Stimulated activated CD4-positive, alpha-beta T cell treated with anti-CD3 and anti-CD28 coated beads, TNF-alpha, amount 100 ng/mL, for 1 hour (primary cell): Measurements from ENCODE around the gene LRRC8D.
"Not testable (repeated sequence)": the region's sequence is repeated elsewhere in the genome, so short reads cannot be mapped to it uniquely, and the experiment has no call there.

Experiments used
- DNase-seq, 3 donors: peaks; one replicate each; pipeline ENCODE4 v3.0.0-alpha.2; 2020; ENCODE audit warnings: low read depth in 3 of 3, low spot score in 1 of 3

Gene LRRC8D

DNA sequence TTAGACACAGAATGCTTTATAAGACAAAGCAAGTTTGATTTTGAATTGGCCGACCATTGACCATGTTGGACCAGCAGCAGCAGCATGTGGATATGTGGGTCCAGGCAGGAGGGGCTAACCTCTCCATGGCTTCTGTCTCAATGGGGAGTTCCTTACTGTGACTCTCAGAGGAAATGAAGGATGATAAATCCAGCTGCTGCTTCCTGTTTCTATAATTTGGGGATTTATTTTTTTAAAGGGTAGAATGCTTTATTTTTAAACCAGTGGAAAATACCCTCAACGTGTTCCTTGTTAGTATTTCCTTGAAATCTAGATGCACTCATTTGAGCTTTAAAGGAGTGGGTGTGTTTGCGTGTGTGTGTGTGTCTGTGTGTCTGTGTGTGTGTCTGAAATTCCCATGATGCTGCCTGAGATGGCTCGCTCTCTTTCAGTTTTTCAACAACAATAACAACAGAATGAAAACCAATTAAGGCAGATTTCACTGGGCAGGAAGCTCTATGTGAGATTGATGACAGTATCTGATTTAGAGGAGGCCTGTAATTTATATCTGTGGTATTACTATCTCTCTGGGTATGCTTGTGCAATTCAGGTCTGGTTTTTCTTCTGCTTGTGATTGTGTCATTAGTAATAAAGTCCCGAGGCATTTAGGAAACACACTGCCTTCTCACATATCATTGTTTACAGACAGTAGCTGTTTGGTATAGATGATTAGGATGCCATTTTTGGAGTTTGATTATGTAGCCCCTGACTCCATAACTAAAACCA, 88.0 kb downstream of the LRRC8D start:
- no peak for DNase-seq

DNA sequence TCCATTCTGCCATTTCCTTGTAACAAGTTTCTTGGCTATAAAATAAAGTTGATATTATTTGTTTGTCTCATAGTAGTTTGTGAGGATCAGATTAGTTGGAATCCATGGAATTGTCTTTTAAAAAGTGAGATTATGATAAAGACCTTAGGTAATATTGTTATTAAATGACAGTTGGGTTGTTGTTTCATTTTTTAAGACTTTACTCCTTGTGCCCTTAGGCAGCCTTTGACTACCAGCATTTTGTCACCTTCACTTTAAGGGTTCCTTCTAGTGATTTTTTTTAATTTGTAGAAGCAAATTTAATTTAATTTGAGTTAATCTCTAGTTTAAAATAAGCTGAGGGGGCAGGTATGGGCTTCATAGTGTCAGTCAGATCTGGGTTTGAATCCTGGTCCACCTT, 89.4 kb downstream of the LRRC8D start:
- no peak for DNase-seq

DNA sequence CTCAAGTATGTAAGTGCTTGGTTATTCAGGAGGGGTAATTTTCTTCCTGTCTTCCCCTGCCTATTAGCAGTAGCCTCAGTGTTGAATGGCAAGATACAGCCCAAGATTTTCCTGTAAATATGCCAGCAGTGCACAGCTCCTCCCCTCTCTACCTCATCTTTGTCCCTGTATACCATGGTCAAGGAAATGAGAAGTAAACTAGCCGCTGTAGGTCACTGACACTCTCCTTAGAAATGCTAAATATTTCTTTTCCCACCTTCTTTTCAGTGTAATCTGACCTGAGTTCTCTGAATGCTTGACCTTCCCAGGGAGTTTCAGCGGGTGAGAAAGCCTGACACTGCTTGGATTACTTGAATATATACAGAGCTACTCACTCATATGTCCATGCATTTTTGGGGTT, 89.9 kb downstream of the LRRC8D start:
- no peak for DNase-seq

DNA sequence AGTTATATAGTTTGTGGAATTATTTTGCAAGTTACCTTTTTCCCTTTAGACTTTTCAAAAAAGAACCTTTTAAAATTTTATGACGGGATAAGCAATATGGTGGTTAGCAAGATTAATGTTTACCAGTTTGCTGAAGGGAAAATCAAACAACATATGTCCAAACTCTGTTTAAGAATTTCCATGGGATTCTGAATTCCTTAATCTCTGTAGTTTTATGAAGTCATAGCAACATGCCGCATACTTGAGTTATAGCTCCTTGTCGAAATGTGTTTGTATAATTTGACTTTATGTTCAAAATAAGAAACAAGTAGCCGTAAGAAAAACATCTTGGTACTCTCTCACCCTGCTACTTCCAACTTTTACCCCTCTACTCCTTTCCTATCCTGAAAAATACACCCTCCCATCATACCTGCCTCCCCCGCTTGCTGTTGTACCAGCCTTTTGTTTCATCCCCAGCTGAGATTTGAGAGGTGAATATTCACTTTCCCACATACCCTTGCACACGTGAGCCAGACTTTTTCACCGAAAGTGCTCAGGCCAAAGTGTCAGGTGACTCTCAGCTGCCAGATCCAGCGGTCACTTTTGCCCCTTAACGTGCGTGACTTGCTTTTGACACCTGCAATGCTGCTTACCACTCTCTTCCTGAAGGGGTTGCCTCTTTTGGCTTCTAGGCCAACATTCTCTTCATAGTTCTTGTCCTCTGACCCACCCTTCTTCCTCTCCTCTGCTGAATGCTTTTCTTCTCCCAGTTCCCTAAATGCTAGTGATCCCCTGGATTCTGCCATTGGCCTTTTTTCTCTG, 90.6 kb downstream of the LRRC8D start:
- no peak for DNase-seq

DNA sequence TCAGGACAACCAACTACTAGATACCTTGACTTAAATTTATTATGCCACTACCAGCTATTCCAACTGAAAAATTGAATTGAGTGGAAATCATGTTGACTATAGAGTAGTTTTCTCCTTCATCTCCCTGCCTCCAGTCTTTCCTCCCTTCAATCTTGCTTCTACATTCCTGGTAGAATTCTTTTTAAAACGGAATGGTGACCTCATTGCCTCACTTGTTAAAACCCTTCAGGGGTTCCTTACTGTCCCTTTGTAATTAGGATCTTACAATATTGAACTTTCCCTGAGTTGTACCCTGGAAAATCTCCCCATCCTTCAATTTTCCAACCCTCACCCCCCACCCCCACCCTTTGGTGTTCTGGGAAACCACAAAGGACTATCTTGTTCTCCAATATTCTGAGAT, 91.2 kb downstream of the LRRC8D start:
- DNase-seq, result no peak

DNA sequence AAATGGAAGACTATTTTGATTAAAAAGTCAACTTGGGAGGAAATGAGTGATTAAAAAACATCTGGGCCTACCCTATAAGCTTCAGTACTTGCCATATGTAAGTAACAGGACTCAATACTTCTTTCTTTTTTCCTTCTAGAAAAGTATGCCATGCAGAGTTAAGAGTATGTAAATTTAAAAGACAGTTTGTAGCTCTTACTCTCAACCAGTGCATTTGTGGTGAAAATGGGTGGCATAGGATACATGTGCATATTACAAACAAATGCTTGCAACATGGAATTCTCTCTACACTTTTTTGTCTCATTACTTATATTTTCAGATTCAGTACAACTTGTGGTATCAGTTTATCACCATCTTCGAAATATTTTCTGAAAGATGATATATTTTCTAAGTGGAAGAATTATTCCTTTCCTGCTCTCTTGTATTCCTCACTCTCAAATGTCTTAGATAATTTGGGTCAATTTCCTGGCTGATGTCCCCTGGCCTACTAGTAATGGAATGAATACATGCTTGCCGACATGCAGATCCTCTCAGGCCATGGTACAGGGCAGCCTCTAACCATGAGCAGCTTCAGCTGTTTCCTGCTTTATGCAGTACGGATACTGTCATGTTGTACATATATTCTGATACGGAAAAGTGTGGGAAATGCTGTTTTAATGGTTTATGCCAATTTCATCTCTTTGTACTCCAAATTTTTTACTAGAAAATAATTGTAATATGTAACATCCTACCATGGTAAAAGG, 92.7 kb downstream of the LRRC8D start:
- no peak for DNase-seq

DNA sequence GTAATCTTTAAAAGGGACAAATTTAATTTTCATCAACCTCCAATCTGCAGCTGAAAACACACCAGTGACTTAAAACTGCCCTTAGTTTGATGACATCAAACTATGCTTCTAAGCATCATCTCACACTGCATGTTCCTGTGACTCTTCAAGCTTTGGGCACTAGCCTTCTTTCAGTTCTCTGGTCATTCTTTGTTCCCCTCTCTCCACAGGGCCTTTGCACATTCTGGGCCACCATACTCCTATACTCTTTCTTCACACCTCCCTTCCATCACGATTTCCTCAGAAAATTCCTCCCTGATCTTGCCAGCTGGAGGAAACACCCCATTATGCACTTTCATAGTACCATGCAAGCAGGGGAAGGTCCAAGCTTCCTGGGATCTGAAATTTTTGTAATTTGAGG, 96.5 kb downstream of the LRRC8D start:
- no peak for DNase-seq

DNA sequence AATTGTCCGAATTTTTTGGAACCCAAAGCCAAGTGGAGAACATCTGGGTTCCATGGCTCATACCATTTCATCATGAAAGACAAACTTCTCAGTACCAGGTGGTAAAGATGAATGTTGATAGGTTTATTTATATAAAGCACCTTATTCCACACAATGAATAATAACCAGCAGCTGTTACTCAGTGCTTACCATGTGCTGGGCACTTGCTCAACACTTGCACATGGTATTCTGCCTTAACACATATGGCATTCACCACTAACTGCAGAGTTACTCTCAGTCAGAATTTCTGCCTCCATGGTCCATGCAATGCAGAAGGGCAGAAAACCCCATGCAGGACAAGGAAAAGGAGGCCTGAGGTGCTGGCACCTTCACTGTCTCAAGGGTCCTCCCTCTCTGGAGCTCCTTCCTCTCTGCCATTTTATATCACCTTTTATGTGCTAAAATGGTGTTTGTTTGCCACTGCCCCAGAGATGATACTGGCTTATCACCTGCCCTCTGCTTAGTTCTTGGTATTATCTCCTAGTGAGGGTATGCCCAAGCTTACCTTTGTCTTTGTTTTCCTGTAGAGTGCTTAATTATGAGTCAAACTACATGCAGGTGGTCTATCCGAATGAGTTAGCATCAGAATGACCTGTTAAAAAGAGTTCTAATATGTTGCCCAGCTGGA, 97.4 kb downstream of the LRRC8D start:
- DNase-seq, result no peak

DNA sequence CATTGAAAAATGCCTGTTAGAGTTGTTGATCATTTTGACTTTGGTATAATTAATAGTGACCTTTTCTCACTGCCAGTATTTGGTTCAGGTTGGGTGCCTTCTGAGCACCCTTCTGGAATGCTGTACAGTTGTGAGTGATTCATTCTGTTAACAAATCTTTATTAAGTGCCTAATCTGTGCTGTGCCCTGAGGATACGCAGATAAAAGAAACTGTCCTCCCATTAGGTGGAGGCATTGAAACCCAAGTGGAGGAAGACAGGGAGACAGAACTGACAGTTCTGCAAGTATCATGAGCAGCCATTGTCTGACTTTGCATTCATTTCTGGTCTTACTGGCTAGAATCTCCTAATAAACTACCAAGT, 97.9 kb downstream of the LRRC8D start:
- DNase-seq, result no peak

DNA sequence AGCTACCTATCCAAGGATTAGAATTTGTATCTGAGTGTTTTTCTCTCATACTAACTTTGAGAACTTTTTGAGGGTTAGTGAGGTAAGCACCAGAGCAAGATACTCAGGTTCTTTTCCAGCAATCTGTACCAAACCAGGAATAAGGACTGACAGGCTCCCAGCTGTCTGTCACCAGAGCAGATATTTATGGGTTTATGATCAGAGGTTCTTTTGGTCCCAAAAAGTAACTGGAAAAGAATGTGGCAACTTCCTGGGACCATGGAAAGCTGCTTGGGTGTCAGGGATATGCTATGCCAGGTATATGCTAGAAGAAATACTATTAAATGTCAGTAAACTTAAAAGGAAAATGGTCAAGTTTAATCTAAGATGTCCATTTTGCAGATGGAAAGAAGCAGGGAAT, 98.3 kb downstream of the LRRC8D start:
- no peak for DNase-seq

DNA sequence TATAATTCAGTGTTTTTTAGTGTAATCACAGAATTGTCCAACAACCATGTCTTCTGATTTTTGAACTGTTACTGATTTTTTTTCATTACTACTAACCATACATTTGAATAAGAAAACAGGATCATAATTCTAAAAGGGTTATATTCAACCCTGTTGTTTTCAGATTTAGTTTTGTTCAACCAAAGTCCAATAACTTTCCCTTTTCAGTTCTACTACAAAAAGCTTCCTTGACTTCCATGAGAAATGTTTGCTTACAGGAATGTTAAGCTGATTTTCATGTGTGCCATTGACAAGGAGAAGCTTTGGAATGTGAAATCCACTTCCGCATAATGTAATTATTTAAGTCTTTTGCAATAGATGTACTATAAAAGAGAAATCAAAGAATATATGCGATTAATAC, 102.1 kb downstream of the LRRC8D start:
- no peak for DNase-seq

DNA sequence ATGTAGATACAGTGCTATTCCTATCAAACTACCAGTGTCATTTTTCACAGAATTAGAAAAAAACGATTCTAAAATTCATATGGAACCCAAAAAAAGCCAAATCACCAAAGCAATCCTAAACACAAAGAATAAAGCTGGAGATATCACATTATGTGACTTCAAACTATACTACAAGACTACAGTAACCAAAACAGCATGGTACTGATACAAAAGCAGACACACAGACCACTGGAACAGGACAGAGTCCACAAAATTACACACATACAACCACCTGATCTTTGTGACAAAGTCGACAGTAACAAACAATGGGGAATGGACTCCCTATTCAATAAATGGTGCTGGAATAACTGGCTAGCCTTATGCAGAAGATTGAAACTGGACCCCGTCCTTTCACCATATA, 102.7 kb downstream of the LRRC8D start:
- DNase-seq, result no peak

DNA sequence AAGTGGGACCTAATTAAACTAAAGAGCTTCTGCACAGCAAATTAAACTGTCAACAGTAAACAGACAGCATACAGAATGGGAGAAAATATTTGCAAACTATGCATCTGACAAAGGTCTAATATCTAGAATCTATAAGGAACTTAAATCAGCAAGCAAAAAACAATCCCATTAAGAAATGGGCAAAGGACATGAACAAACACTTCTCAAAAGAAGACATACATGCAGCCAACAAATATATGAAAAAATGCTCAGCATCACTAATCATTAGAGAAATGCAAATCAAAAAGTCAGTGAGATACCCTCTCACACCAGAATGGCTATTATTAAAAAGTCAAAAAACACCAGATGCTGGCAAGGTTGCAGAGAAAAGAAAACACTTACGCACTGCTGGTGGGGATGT, 103.2 kb downstream of the LRRC8D start:
- not testable (repeated sequence) for DNase-seq

DNA sequence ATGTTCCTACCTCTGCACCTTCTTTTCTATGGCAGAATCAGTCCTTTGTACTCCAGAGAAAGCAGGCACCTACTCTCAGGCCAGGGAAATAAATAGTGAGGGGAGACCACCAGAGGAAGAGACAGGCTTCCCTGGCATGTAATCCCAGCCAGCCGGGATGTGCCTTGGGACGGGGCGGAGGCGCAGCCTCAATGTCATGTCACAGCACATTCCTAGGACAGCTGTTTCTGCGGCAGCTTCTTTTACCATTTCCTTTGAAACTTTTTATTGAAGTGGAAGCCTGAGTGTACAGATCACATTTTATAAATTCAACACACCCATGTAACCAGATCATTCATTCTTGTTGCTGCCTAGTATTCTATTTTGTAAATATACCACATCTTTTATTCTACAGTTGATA, 106.2 kb downstream of the LRRC8D start:
- no peak for DNase-seq

DNA sequence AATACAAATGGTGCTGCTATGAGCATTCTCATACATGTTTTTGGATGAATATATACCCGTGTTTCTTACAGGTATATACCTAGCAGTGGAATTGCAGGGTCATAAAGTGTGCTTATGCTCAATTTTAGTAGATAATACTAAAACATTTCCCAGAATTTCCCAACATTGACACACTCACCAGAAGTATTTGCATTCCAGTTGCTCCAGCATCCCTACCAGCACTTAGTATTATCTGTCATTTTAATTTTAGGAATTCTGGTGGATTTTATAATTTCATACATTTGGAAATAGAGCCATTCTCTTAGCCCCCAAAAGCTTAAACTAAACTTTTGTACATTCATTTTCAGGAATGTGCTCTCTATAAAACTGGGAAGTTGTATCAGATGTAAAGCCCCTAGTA, 106.6 kb downstream of the LRRC8D start:
- DNase-seq, result no peak

DNA sequence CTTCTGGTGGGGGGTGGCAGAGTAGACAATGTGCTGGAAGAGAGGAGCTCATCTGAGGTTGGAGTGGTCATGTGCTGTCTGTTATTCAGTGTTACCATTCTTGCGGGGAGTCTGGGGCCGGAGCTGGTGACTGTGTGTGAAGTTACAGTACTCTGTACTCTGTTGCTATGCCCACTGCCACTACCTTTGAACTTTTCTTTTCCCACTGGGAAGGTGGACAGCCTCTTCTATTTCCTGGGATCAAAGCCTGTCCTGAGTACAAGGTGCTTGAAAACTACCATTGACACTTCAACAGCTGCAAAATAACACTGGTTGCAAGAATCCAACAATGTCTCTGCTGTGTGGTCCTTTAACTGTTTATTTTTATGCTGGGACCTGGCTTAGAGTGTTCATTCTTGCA, 107.7 kb downstream of the LRRC8D start:
- no peak for DNase-seq

DNA sequence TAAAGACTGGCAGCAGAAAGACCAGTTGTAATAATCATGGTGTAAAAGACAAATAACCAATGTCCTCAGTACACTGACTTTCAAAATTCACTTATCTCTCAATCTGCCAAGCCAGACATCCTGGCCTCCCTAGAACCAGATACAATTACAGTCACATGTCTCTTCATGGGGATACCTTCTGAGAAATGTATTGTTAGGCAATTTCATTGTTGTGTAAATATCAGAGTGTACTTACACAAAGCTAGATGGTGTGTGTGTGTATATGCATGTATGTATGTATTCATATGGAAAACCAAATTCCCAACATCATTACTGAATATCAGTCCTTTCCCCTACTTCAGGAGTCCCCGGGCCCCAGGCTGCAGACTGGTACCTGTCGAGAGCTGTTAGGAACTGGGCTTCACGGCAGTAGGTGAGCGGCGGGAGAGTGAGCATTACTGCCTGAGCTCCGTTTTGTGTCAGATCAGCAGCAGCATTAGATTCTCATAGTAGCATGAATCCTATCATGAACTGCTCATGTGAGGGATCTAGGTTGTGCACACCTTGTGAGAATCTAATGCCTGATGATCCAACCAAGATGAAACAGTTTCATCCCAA, 108.7 kb downstream of the LRRC8D start:
- no peak for DNase-seq

DNA sequence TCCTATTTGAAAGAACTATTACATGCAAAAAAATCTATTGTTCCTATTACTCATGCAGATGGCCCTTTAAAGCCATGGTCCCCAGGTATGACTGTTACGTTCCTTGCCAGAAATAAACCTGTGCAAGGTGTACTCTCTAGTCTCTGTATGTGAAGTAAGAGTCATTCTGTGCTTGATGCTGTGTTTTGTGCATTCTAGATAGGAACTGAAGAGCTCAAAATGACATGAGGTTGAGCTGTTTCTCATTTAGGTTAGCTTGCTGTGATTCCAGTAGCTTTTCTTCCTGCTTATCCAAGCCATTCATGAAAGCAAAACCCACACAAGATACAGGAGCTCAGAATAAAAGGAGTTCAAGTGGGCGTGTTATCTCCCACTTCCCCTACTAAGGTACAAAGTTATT, 109.7 kb downstream of the LRRC8D start:
- no peak for DNase-seq

DNA sequence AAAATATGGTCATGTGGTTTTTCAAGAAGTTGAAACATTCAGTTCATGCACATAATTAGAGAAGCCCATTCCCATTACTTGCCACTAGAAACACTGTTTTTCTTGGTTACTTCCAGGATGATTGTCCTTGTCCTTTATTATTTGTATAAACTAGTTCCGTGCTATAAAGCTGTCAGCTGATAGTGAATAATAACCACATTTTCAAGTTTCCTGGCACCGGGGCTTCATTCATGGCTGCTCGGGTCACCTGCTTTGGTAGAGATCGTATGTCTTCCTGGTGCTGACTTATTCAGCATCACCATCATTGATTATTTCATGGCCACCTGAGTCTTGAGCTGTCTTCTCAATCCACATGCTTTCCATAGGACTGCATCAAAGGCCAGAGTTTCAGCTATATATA, 111.1 kb downstream of the LRRC8D start:
- no peak for DNase-seq

DNA sequence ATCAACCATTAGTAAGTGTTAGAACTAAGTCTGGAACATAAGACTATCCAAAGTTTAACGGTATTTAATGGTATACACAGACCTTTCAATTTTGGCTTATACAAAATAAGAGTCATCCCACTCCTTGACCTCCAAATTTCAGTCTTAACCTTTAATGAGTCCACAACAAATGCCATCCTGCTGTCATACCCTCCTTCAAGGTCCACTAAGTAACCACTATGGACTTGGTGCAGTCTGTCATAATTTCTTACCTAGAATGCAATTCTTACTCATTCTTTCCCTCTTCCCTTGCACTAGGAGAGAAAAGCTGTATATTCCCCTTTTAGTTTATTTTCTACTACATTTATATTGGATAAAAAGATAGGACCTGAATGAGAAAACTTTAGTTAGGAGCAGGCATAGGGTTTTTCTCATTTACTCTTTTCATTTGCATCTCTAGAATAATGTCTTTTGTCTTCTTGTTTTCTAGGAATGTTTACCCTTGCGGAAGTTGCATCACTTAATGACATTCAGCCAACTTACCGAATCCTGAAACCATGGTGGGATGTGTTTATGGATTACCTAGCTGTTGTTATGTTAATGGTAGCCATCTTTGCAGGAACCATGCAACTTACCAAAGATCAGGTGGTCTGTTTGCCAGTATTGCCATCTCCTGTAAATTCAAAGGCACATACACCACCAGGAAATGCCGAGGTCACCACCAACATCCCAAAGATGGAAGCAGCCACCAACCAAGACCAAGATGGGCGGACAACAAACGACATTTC, 111.9 kb downstream of the LRRC8D start:
- DNase-seq, result no peak
